ENCODE results near the gene MRPS27. TPM values are rescaled to one million over a fixed set of nuclear protein-coding genes. Genes with fewer than 3 reads are reported as not detected.

The MRPS27 gene
- total RNA-seq, 2 experiments from 2014 or later: 25.0 to 26.1 TPM

GRCh38 chr5:72234868-72235267 is 85.2 kb downstream of the MRPS27 start:
- no peaks in the 10 kb centered on the region for H3K27me3 Mint-ChIP-seq

DNA sequence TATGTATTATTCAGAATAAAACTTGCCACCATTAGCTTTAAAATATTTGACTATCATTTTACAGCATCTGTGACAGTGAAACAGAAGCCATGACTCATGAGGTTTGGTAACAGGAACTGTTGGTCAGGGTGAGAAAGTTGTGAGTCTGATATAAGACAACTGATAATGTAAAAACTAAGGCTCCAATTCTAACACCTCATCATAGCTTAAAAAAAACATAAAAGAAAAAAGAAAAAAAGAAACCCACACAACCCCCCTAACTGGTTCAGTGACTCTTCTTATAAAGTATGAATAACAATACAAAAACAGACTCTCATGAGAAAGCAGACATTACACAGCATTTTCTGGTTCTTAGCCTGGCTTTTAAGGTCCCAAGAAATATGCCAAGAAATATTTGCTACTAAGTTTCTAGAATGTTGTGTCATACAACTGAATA is 85.8 kb downstream of the MRPS27 start:
- CTCF ChIA-PET: interaction anchor here (0.9 to 2.0 kb wide), 2 partner anchors 10 to 74 kb away, joined by 3 to 6 read pairs; no protein-coding TSS in a partner anchor
- POLR2A ChIA-PET: no interaction called here
- intact Hi-C loops (cut with DNase I, micrococcal nuclease): no loop called here
- Histone ChIP-seq H3K9me3 (ENCODE audit: control insufficient read depth in 1 of 2, insufficient read depth in 1 of 2, low read length in 2 of 2) (no peaks in the 10 kb centered on the region), H3K27me3 (ENCODE audit: control insufficient read depth in 1 of 2, insufficient read depth in 2 of 2, low read length in 2 of 2) (no peaks in the 10 kb centered on the region), H3K4me1 (ENCODE audit: insufficient read depth, low read length) (peaks cover 15% of the 10 kb centered on the region), H3K36me3 (ENCODE audit: insufficient read depth, low read length) (peaks cover 8% of the 10 kb centered on the region), H3K27ac (ENCODE audit: low read depth in 1 of 2, low read length in 2 of 2) (no peak overlapping the region), H3K4me3 (ENCODE audit: low read length) (no peak overlapping the region)
- Mint-ChIP-seq H3K9me3 (no peaks in the 10 kb centered on the region), H3K4me3 (no peak overlapping the region), H3K27me3 (no peaks in the 10 kb centered on the region), H3K4me1 (ENCODE audit: low read depth) (peaks cover 48% of the 10 kb centered on the region), H3K36me3 (ENCODE audit: low read depth) (peaks cover 85% of the 10 kb centered on the region), H3K27ac (no peak overlapping the region)
- DNase-seq: peak in 4 of 14 experiments; percentile 3 to 83 (median 72)
- ATAC-seq (ENCODE audit: poor library complexity): peak; percentile 80
- TF ChIP-seq, protein P1, sequence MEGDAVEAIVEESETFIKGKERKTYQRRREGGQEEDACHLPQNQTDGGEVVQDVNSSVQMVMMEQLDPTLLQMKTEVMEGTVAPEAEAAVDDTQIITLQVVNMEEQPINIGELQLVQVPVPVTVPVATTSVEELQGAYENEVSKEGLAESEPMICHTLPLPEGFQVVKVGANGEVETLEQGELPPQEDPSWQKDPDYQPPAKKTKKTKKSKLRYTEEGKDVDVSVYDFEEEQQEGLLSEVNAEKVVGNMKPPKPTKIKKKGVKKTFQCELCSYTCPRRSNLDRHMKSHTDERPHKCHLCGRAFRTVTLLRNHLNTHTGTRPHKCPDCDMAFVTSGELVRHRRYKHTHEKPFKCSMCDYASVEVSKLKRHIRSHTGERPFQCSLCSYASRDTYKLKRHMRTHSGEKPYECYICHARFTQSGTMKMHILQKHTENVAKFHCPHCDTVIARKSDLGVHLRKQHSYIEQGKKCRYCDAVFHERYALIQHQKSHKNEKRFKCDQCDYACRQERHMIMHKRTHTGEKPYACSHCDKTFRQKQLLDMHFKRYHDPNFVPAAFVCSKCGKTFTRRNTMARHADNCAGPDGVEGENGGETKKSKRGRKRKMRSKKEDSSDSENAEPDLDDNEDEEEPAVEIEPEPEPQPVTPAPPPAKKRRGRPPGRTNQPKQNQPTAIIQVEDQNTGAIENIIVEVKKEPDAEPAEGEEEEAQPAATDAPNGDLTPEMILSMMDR (IDR thresholded peaks at IDR 0.05): no peak

More at GRCh38 chr5:72234868-72235267, 85.2 kb downstream of the MRPS27 start:
- Mint-ChIP-seq H3K4me3 (no peak overlapping the region), H3K36me3 (ENCODE audit: low read depth) (peaks cover 81% of the 10 kb centered on the region), H3K9me3 (no peaks in the 10 kb centered on the region), H3K27ac (no peak overlapping the region), H3K4me1 (ENCODE audit: low read depth) (peaks cover 48% of the 10 kb centered on the region)
- Histone ChIP-seq H3K4me1 (ENCODE audit: insufficient read depth, low read length) (peaks cover 15% of the 10 kb centered on the region), H3K27me3 (ENCODE audit: control insufficient read depth in 1 of 2, insufficient read depth in 2 of 2, low read length in 2 of 2) (no peaks in the 10 kb centered on the region), H3K4me3 (ENCODE audit: low read length) (no peak overlapping the region), H3K36me3 (ENCODE audit: insufficient read depth, low read length) (peaks cover 8% of the 10 kb centered on the region), H3K9me3 (ENCODE audit: control insufficient read depth in 1 of 2, insufficient read depth in 1 of 2, low read length in 2 of 2) (no peaks in the 10 kb centered on the region), H3K27ac (ENCODE audit: low read depth in 1 of 2, low read length in 2 of 2) (no peak overlapping the region)
- POLR2A ChIA-PET: interaction anchor here (0.6 kb wide), 1 partner anchor 85 kb away, joined by 3 read pairs; the partner anchor contains the start of genes MRPS27 and PTCD2
- TF ChIP-seq, protein P1 (IDR thresholded peaks at IDR 0.05): no peak
- no peak for DNase-seq
- no peak for ATAC-seq (ENCODE audit: poor library complexity)
- intact Hi-C loops (cut with DNase I, micrococcal nuclease): no loop called here
- CTCF ChIA-PET: interaction anchor here (0.9 to 2.0 kb wide), 2 partner anchors 11 to 74 kb away, joined by 3 to 6 read pairs; no protein-coding TSS in a partner anchor

- DNase-seq: no peak
- TF ChIP-seq, protein P1 (IDR thresholded peaks at IDR 0.05): no peak
- Mint-ChIP-seq H3K4me3 (no peak overlapping the region), H3K27ac (no peak overlapping the region), H3K36me3 (ENCODE audit: low read depth) (peaks cover 85% of the 10 kb centered on the region), H3K4me1 (ENCODE audit: low read depth) (peaks cover 48% of the 10 kb centered on the region), H3K27me3 (no peaks in the 10 kb centered on the region), H3K9me3 (no peaks in the 10 kb centered on the region)
- Histone ChIP-seq H3K9me3 (ENCODE audit: control insufficient read depth in 1 of 2, insufficient read depth in 1 of 2, low read length in 2 of 2) (no peaks in the 10 kb centered on the region), H3K4me1 (ENCODE audit: insufficient read depth, low read length) (peaks cover 15% of the 10 kb centered on the region), H3K27me3 (ENCODE audit: control insufficient read depth in 1 of 2, insufficient read depth in 2 of 2, low read length in 2 of 2) (no peaks in the 10 kb centered on the region), H3K27ac (ENCODE audit: low read depth in 1 of 2, low read length in 2 of 2) (no peak overlapping the region), H3K4me3 (ENCODE audit: low read length) (no peak overlapping the region), H3K36me3 (ENCODE audit: insufficient read depth, low read length) (peaks cover 8% of the 10 kb centered on the region)
- CTCF ChIA-PET: interaction anchor here (0.9 to 2.0 kb wide), 2 partner anchors 10 to 75 kb away, joined by 3 to 6 read pairs; no protein-coding TSS in a partner anchor
- intact Hi-C loops (cut with DNase I, micrococcal nuclease): no loop called here
- no peak for ATAC-seq (ENCODE audit: poor library complexity)
- POLR2A ChIA-PET: no interaction called here
Observed at GRCh38 chr5:72233835-72234234, 86.2 kb downstream of the MRPS27 start.

Data from CD4-positive, alpha-beta T cell (primary cell).